Activated CD8-positive, alpha-beta T cell treated with anti-CD3 and anti-CD28 coated beads for 36 hours (primary cell): Measurements from ENCODE around the gene ZDHHC18. TPM values are rescaled to one million over a fixed set of nuclear protein-coding genes. Genes with fewer than 3 reads are reported as not detected.

Source experiments
- ATAC-seq: fragments of 200-7000 bp; cut with Tn5 transposase; one replicate; pipeline ENCODE4 v1.10.0; 2021; ENCODE audit warnings: mild to moderate bottlenecking, moderate library complexity
- CTCF ChIA-PET: fragments of 350-600 bp; sonication (Branson Sonifier 250); formaldehyde crosslinking; loops from one replicate; lab custom pipeline; 2021; ENCODE audit warnings: antibody characterized with exemption; lab: Charles Lee
- POLR2A ChIA-PET: fragments of 350-600 bp; sonication (Branson Sonifier 250); formaldehyde crosslinking; loops from one replicate; lab custom pipeline; 2021; ENCODE audit warnings: antibody characterized with exemption; lab: Charles Lee
- DNase-seq: peaks from one replicate; pipeline ENCODE4 v3.0.0-alpha.2; 2020
- H3K27ac Mint-ChIP-seq: one replicate; pipeline ENCODE4 v1.8.0; 2021; ENCODE audit warnings: mild to moderate bottlenecking, mixed read lengths
- H3K27me3 Mint-ChIP-seq: one replicate; pipeline ENCODE4 v1.8.0; 2021; ENCODE audit warnings: mixed read lengths
- H3K36me3 Mint-ChIP-seq: one replicate; pipeline ENCODE4 v1.8.0; 2021; ENCODE audit warnings: low read depth, mixed read lengths
- H3K4me1 Mint-ChIP-seq: one replicate; pipeline ENCODE4 v1.8.0; 2021; ENCODE audit warnings: low read depth, mixed read lengths
- H3K4me3 Mint-ChIP-seq: one replicate; pipeline ENCODE4 v1.8.0; 2021; ENCODE audit warnings: mild to moderate bottlenecking, moderate library complexity, mixed read lengths
- H3K9me3 Mint-ChIP-seq: one replicate; pipeline ENCODE4 v1.8.0; 2021; ENCODE audit warnings: mixed read lengths
- CTCF ChIP-seq: fragments of 200-600 bp; IDR thresholded peaks from one replicate; pipeline ENCODE4 v1.8.0; 2022; ENCODE audit warnings: antibody characterized with exemption, mild to moderate bottlenecking
- intact Hi-C: fragments of 100-400 bp; cut with micrococcal nuclease; formaldehyde crosslinking; loops from one replicate; pipeline ENCODE4 v1.10.0; 2022
- total RNA-seq, 2 experiments: library from RNA; stranded (reverse); gene quantifications; one replicate each; pipeline ENCODE4 v1.2.3, GENCODE V29; 2021

The ZDHHC18 gene
- total RNA-seq, 2 experiments from 2014 or later = 55.0 to 61.3 TPM

DNA sequence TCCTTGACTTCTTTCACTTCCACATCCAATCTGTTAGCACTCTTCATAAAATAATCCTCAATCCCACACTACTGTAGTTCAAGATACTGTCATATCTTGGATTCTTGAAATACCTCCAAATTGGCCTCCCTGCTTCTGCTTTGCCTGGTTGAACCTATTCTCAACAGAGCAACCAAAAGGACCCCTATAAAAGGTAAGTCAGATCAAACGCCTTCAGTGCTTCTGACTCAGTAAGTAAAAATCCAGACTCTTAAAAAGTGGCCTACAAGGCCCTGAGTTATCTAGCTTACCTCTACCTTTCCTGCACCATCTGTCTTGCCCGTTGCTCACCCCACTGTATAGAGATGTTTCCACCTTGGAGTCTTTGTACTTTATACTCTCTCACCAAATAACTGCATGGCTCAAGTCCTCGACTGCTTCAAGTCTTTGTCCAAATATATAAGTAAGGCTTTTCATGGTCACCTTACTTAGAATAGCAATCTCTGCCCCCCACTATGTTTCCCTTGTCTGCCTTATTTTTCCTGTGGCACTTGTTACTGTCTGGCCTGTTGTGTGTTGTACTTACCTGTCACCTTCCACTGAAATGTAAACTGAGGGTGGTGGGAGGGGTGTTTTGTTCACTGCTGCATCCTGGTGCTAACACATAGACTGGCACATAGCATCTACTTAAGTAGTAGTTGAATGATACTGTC is 43.8 kb upstream of the ZDHHC18 start:
- no peaks in the 10 kb centered on the region for H3K27me3 Mint-ChIP-seq
- DNase-seq = no peak
- ATAC-seq = no peak
- ChIA-PET POLR2A (interaction anchor here (0.5 to 2.1 kb wide), 5 partner anchors 84 to 1130 kb away, joined by 3 to 6 read pairs (median 3); no protein-coding TSS in a partner anchor), CTCF (interaction anchor here (2.3 kb wide), 1 partner anchor 81 kb away, joined by 9 read pairs; no protein-coding TSS in a partner anchor)
- H3K4me3 Mint-ChIP-seq = no peak overlapping the region
- no peaks in the 10 kb centered on the region for H3K9me3 Mint-ChIP-seq
- intact Hi-C loops = no loop called here
- peak overlapping the region; percentile 48 for H3K27ac Mint-ChIP-seq
- peaks cover 36% of the 10 kb centered on the region for H3K36me3 Mint-ChIP-seq
- no peak for TF ChIP-seq CTCF
- peaks cover 60% of the 10 kb centered on the region for H3K4me1 Mint-ChIP-seq

DNA sequence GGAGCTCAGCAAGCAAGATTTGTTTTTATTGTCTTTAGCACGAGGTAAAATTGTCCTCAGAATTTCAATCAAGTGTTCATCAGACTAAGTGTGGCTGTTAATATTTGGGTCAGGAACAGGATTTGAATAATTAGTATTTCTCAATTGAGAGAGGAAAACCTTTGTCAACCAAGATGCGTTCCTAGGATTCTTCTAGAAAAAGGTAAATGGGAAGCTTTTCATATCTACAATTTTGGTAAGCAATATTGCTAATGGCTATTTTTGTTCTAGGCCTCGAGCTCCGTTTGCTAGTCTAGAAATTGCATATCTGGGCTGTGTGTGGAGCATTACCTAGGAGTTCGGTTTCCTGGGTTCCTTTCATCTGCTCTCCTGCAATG is 42.9 kb upstream of the ZDHHC18 start:
- no peak for TF ChIP-seq CTCF
- peak overlapping the region; percentile 32 for H3K27ac Mint-ChIP-seq
- POLR2A ChIA-PET = interaction anchor here (0.5 to 8.6 kb wide), 2 partner anchors 86 to 1131 kb away, joined by 3 to 283 read pairs; partner anchors contain the start of gene ARID1A

DNA sequence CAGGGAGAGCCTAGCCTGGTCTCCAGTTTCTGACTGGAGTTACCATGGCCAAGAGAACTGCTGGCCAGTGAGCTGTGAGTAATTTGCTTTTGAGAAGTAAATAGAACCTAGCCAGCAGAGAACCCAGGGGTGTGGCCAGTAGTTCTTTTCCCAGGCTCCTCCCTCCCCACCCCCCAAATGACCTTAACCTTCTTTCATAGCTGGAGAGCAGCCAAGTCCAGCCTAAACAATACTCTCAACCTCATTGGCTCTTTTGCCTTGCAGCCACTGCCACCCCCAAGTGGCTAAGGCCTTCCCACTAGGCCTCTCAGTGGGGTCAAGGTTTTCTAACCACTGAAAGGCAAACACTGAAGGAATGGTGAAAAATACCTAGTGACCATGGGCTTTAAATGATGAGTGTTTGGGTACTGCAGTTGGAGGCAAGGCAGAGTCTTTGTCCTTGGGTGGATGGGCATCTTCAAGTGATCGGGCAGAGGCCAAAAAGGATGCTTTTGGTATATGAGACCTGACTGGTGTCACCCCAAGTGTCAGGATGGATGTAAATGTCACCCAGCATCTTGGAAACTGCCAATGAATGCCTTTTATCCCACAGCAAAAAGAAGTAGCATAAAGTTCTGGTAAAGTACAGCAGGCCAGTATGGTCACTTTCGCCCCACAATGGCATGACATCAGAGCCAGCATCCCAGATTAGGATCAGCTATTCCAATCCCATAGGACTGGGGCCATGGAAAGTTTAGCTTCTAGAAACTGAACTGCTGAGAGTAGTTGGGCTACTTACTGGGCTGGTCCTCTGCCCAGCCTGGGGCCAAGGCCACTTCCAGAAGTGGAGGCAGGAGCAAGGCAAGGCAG is 42.2 kb upstream of the ZDHHC18 start:
- H3K4me1 Mint-ChIP-seq = peaks cover 63% of the 10 kb centered on the region
- H3K27ac Mint-ChIP-seq = peak overlapping the region; percentile 34
- DNase-seq (no peak), ATAC-seq (no peak)
- TF ChIP-seq CTCF = no peak
- intact Hi-C loops = no loop called here
- H3K27me3 Mint-ChIP-seq = no peaks in the 10 kb centered on the region
- H3K36me3 Mint-ChIP-seq = peaks cover 23% of the 10 kb centered on the region
- H3K4me3 Mint-ChIP-seq = no peak overlapping the region
- ChIA-PET CTCF (interaction anchor here (0.9 to 7.4 kb wide), 5 partner anchors 83 to 187 kb away, joined by 3 to 126 read pairs (median 7); partner anchors contain the start of gene ARID1A), POLR2A (interaction anchor here (1.2 to 8.6 kb wide), 3 partner anchors 18 to 86 kb away, joined by 3 to 283 read pairs (median 30); partner anchors contain the start of gene ARID1A)
- H3K9me3 Mint-ChIP-seq = no peaks in the 10 kb centered on the region

More for the DNA sequence above, 42.9 kb upstream of the ZDHHC18 start:
- CTCF ChIA-PET = interaction anchor here (0.9 to 3.4 kb wide), 3 partner anchors 106 to 186 kb away, joined by 3 to 15 read pairs (median 4); no protein-coding TSS in a partner anchor
- H3K36me3 Mint-ChIP-seq = peaks cover 28% of the 10 kb centered on the region
- no peaks in the 10 kb centered on the region for H3K9me3 Mint-ChIP-seq
- ATAC-seq = no peak
- DNase-seq = no peak
- intact Hi-C loops = no loop called here
- peaks cover 60% of the 10 kb centered on the region for H3K4me1 Mint-ChIP-seq
- no peak overlapping the region for H3K4me3 Mint-ChIP-seq
- no peaks in the 10 kb centered on the region for H3K27me3 Mint-ChIP-seq

DNA sequence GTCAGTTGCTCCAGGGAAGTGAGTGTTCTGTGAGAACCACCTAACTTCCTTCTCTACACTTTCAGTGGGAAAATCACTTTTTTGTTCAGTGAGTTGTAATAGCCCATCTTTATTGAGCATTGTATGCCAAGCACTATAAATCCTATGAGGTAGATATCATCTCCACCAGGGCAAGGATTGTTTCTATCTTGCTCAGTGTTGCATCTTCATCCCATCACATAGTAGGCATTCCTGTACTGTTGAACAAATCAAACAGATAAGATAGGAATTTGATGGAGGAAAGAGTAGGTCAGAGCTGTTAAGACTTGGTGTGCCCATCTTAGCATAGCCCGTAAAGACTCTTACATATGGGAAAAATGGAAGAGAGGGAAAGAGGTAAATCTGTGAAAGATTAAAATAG is 41.6 kb upstream of the ZDHHC18 start:
- no peaks in the 10 kb centered on the region for H3K9me3 Mint-ChIP-seq
- no peak for TF ChIP-seq CTCF
- peak overlapping the region; percentile 99 for H3K27ac Mint-ChIP-seq
- no peak for ATAC-seq
- intact Hi-C loops = loop anchor here (5.0 kb wide), 1 partner anchor 83 kb away; no protein-coding TSS in a partner anchor
- CTCF ChIA-PET = interaction anchor here (1.8 to 7.4 kb wide), 4 partner anchors 9 to 182 kb away, joined by 7 to 126 read pairs (median 11); partner anchors contain the start of gene ARID1A
- H3K4me3 Mint-ChIP-seq = no peak overlapping the region
- H3K4me1 Mint-ChIP-seq = peaks cover 67% of the 10 kb centered on the region
- peaks cover 17% of the 10 kb centered on the region for H3K36me3 Mint-ChIP-seq
- no peaks in the 10 kb centered on the region for H3K27me3 Mint-ChIP-seq
- DNase-seq = no peak
- POLR2A ChIA-PET = interaction anchor here (0.6 to 8.6 kb wide), 5 partner anchors 19 to 87 kb away, joined by 3 to 283 read pairs (median 30); partner anchors contain the start of gene ARID1A
